ENCODE results near the gene ZIC1. TPM values are rescaled to one million over a fixed set of nuclear protein-coding genes. Genes with fewer than 3 reads are reported as not detected.

The ZIC1 gene
- total RNA-seq = under 1 TPM in 1 of 2 donors, not detected in 1; 0.19 TPM

DNA sequence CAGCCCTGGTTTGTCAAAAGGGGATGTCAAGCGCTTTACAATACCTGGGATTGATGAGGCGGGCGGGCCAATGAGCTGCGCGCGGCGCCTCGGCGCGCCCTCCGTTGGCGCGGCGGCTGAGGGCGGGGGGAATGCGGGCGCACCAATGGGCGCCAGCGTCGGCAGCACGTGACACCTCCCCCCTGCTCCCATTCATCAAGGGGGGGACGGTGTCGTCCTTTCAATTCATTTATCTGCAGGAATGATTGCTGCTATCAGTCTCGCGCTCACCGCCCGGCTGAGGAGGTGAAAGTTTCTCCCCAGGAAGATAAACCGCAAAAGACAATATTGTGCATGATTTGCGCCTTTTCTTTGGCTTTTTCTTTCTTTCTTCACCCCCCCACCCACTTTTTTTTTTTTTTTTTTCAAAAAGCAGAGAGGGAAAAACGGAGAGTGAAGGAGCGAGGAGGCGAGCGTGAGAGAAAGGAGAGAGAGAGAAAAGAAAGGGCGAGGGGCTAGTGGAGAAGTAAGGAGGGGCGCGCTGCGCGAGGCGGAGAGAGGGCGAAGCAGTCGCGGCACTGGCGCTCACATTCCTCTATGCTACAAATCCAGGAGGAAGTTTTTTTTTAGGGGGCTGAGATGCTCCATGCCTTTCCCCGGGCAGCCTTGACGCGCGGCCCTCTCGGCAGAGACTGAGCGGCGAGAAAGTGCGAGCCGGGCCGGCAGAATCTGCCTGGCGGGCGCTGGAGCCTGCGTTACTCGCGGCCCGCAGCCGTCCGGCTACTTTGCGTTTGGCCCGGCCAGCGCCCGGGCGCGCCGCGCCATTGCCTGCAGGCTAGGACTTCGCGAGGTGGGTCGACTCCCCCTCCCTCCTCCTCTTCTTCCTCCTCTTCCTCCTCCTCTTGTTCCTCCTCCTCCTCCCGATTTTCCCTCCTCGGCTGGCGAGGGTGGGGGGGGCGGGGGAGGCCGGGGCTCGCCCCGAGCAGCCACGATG is at the start of gene ZIC1:
TSS of gene ZIC1 (plus strand) at position 223 of the 973 bp plus-strand sequence. CDS start at position 971, 748 bp downstream.
- Histone ChIP-seq H3K4me3 (peak within 1 kb of the TSS; percentile 12), H3K4me1 (no peaks in the 10 kb centered on the region)

DNA sequence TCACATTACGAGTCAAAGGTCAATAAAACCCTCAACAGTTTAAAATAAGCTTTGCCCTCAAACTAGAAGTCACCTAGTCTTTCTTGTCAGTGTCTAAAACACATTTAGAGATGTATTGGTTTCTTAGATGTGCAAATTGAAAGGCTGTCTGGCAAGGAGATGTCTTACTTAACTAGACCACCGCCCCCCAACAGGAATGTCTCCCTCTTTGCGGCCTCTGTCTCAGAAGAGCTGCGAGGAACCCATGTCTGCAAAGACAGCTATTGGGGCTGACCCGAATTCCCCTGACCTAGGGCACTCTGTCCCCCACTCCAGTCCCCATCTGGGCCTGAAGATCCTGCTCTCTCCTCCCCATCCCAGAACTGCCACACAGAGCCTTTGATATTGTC is 49.1 kb upstream of the ZIC1 start:
- H3K27me3 ChIP-seq = peaks cover 58% of the 10 kb centered on the region
- no peaks in the 10 kb centered on the region for H3K36me3 ChIP-seq
- no peak overlapping the region for H3K4me3 ChIP-seq
- no peak overlapping the region for H3K9ac ChIP-seq (ENCODE audit: low read depth in 2 of 2, low read length in 2 of 2)
- H3K9me3 ChIP-seq = no peaks in the 10 kb centered on the region
- no peak overlapping the region for H3K27ac ChIP-seq
- DNase-seq = no peak
- TF ChIP-seq, protein P1, sequence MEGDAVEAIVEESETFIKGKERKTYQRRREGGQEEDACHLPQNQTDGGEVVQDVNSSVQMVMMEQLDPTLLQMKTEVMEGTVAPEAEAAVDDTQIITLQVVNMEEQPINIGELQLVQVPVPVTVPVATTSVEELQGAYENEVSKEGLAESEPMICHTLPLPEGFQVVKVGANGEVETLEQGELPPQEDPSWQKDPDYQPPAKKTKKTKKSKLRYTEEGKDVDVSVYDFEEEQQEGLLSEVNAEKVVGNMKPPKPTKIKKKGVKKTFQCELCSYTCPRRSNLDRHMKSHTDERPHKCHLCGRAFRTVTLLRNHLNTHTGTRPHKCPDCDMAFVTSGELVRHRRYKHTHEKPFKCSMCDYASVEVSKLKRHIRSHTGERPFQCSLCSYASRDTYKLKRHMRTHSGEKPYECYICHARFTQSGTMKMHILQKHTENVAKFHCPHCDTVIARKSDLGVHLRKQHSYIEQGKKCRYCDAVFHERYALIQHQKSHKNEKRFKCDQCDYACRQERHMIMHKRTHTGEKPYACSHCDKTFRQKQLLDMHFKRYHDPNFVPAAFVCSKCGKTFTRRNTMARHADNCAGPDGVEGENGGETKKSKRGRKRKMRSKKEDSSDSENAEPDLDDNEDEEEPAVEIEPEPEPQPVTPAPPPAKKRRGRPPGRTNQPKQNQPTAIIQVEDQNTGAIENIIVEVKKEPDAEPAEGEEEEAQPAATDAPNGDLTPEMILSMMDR (IDR thresholded peaks at IDR 0.05) = no peak
- intact Hi-C loops (cut with DNase I) = no loop called here
- no peaks in the 10 kb centered on the region for H3K4me1 ChIP-seq

More for the DNA sequence above, at the start of gene ZIC1:
- intact Hi-C loops (cut with DNase I) = no loop called here
- TF ChIP-seq, protein P1 (IDR thresholded peaks at IDR 0.05) = no peak
- no peaks in the 10 kb centered on the region for H3K36me3 ChIP-seq
- DNase-seq = no peak
- H3K27me3 ChIP-seq = peaks cover 95% of the 10 kb centered on the region
- no peaks in the 10 kb centered on the region for H3K9me3 ChIP-seq
- no peak within 1 kb of the TSS for H3K9ac ChIP-seq (ENCODE audit: low read depth in 2 of 2, low read length in 2 of 2)
- H3K27ac ChIP-seq = no peak within 1 kb of the TSS

DNA sequence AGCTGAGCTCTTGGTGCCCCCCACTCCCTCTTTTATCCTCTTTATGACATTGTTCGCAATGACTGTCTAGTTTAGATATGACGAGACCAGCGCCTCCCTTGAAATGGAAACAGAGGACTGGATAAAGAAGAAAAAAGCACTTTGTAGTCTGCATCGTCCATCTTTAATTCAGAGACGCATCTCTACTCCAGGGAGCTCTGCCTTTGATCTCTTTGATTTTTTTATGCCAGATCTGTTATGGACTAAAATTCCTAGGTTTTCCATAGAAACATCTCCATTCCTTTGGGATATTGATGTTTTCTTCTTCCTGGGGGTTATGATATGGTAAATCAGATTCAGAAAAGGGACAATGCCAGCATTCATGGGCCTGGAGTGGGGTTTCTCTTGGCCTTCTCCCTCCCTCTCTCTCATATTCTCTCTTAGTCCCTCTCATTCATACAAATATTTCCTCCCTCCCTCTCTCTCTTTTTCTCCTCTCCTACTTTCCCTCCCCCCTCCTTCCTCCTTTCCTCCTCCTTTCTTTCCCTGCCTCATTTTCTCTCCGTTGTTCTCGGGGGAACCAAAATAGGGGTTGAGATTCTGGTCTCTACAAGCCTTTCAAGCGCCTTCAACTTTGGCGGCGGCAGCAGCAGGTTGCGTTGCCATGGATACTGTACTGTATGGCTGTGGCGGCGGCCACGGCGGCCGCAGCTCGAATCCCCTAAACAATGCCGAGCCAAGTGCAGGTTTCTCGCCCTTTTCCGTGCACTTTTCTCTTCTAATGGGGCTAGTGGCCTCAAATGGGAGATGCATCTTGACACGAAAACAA is 48.3 kb upstream of the ZIC1 start:
- Histone ChIP-seq H3K9me3 (no peaks in the 10 kb centered on the region), H3K4me3 (no peak overlapping the region), H3K9ac (ENCODE audit: low read depth in 2 of 2, low read length in 2 of 2) (no peak overlapping the region), H3K4me1 (no peaks in the 10 kb centered on the region), H3K27me3 (peaks cover 59% of the 10 kb centered on the region), H3K36me3 (no peaks in the 10 kb centered on the region), H3K27ac (no peak overlapping the region)
- DNase-seq = no peak
- TF ChIP-seq, protein P1 (IDR thresholded peaks at IDR 0.05) = no peak
- intact Hi-C loops (cut with DNase I) = no loop called here

DNA sequence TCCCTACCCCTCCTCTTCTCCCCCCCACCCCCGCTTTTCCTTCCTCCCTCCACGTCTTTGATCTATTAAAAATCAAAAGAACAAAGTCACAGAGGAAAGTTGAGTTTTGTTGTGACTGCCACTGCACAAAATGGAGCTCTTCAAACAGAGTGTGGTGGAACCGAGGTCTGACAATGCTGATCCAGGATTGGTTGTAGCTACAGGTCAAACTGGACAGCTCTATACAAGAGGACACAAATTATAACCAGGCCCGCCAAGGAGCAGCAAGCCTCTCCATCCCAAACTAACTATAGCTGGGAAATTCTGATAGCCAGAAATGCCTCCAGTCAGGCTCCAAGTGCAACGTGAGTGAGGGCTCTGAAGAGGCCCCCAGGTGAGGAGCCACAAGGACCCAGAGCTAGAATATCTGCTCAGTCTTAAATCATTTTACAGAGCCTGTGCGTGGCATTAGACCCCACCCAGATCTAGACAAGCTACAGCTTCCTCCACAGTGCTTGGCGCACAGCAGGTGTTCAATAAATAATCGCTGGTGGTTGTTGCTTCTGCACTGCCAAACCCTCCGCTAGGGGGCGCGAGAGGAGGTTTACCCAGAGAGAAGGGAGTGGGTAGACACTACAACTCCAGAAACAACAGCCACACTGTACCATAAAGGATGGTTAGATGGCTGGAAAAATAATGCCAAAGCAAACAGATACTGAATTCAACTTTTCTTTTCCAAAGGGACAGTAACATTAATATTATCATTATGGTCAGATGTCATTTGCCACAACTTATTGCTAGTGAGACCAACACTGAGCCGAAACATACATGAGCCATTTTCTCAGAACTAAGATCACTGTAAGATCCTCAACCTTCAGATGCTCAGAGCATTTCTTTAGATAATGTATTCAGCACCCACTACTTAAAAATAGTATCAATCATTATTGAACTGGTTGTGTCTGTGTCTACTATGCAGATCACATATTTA is 47.4 kb upstream of the ZIC1 start:
- no peak overlapping the region for H3K4me3 ChIP-seq
- peaks cover 50% of the 10 kb centered on the region for H3K27me3 ChIP-seq
- intact Hi-C loops (cut with DNase I) = no loop called here
- H3K27ac ChIP-seq = no peak overlapping the region
- TF ChIP-seq, protein P1 (IDR thresholded peaks at IDR 0.05) = peak; percentile 52
- H3K36me3 ChIP-seq = no peaks in the 10 kb centered on the region
- peak; percentile 53 for DNase-seq
- no peaks in the 10 kb centered on the region for H3K9me3 ChIP-seq
- no peaks in the 10 kb centered on the region for H3K4me1 ChIP-seq
- H3K9ac ChIP-seq (ENCODE audit: low read depth in 2 of 2, low read length in 2 of 2) = no peak overlapping the region

Data from colonic mucosa (tissue), 4 donors.